H1 (cell line): ENCODE results near the gene CACNA1D. TPM values are rescaled to one million over a fixed set of nuclear protein-coding genes. Genes with fewer than 3 reads are reported as not detected.

Source experiments
- CTCF ChIA-PET: fragments of 300-600 bp; sonication (Branson Sonifier 250); formaldehyde crosslinking; loops from one replicate; lab custom pipeline; 2021; ENCODE audit not compliant: partially characterized antibody; lab: Charles Lee
- POLR2A ChIA-PET: fragments of 300-600 bp; sonication (Branson Sonifier 250); formaldehyde crosslinking; loops from one replicate; lab custom pipeline; 2021; ENCODE audit warnings: inconsistent platforms; ENCODE audit not compliant: partially characterized antibody; lab: Charles Lee
- DNase-seq, 2 experiments: peaks; one replicate each; pipeline versions ENCODE4 v3.0.0 to v3.0.0-alpha.2; 2010 to 2022; ENCODE audit warnings: low spot score in 2 of 2, low read depth in 1 of 2, mixed read lengths in 1 of 2
- FAIRE-seq: peaks from 2 replicates; lab custom pipeline; 2011; peaks lifted over from hg19 to GRCh38; lab: Jason Lieb, UNC
- H2AFZ ChIP-seq: 2 replicates; pipeline ENCODE4 v1.8.1; 2012; ENCODE audit warnings: low read length, inconsistent platforms
- H2AK5ac ChIP-seq: 2 replicates; pipeline ENCODE4 v1.6.1; 2013; ENCODE audit warnings: low read depth, low read length
- H2BK120ac ChIP-seq: replicated peaks from 2 replicates; pipeline ENCODE3; 2013; ENCODE audit warnings: low read depth, low read length, inconsistent platforms
- H2BK12ac ChIP-seq: 2 replicates; pipeline ENCODE4 v1.6.1; 2013; ENCODE audit warnings: low read depth, low read length
- H2BK15ac ChIP-seq: 2 replicates; pipeline ENCODE4 v1.6.1; 2013; ENCODE audit warnings: low read length
- H2BK20ac ChIP-seq: 2 replicates; pipeline ENCODE4 v1.6.1; 2013; ENCODE audit warnings: low read length
- H2BK5ac ChIP-seq: 2 replicates; pipeline ENCODE4 v1.6.1; 2013; ENCODE audit warnings: low read depth, low read length
- H3K14ac ChIP-seq: 2 replicates; pipeline ENCODE4 v1.6.1; 2013; ENCODE audit warnings: inconsistent platforms; ENCODE audit not compliant: insufficient read length
- H3K18ac ChIP-seq: 2 replicates; pipeline ENCODE4 v1.6.1; 2013; ENCODE audit warnings: low read length; ENCODE audit errors: extremely low read depth
- H3K23ac ChIP-seq: 2 replicates; pipeline ENCODE4 v1.6.1; 2013; ENCODE audit warnings: inconsistent platforms; ENCODE audit not compliant: insufficient read length
- H3K23me2 ChIP-seq: 2 replicates; pipeline ENCODE4 v1.6.1; 2013; ENCODE audit warnings: low read depth, low read length
- H3K27ac ChIP-seq: 2 replicates; pipeline ENCODE4 v1.6.1; 2011; ENCODE audit warnings: low read depth, low read length, inconsistent platforms
- H3K27me3 ChIP-seq, 4 experiments: replicated peaks in 1 of 4; 1 replicate in 1 of 4; 2 replicates in 3 of 4; pipeline versions ENCODE4 v1.6.1 to v1.8.1; 2011 to 2013; ENCODE audit warnings: low read length in 3 of 4, mild to moderate bottlenecking in 3 of 4, inconsistent platforms in 2 of 4, mixed read lengths in 2 of 4, moderate library complexity in 1 of 4; ENCODE audit not compliant: control insufficient read depth in 3 of 4, insufficient read depth in 3 of 4; ENCODE audit errors: extremely low read depth in 1 of 4
- H3K36me3 ChIP-seq, 4 experiments: 2 replicates each; pipeline versions ENCODE4 v1.6.1 to v1.8.1; 2011 to 2013; ENCODE audit warnings: mild to moderate bottlenecking in 4 of 4, low read length in 3 of 4, moderate library complexity in 2 of 4, control low read depth in 1 of 4, inconsistent platforms in 1 of 4; ENCODE audit not compliant: insufficient read depth in 4 of 4, control insufficient read depth in 2 of 4
- H3K4ac ChIP-seq: replicated peaks from 2 replicates; pipeline ENCODE3; 2013; ENCODE audit warnings: low read length, low read depth, mixed read lengths, inconsistent platforms; ENCODE audit not compliant: insufficient read length
- H3K4me1 ChIP-seq, 4 experiments: replicated peaks in 1 of 4; 1 replicate in 1 of 4; 2 replicates in 3 of 4; pipeline versions ENCODE4 v1.6.1 to v1.8.1; 2011 to 2013; ENCODE audit warnings: low read length in 3 of 4, inconsistent platforms in 2 of 4, mixed read lengths in 1 of 4; ENCODE audit not compliant: insufficient read depth in 4 of 4, control insufficient read depth in 3 of 4
- H3K4me2 ChIP-seq, 2 experiments: 2 replicates each; pipeline versions ENCODE4 v1.6.1 to v1.8.1; 2011 to 2013; ENCODE audit warnings: low read depth in 2 of 2, low read length in 2 of 2, control low read depth in 1 of 2, inconsistent platforms in 1 of 2, mild to moderate bottlenecking in 1 of 2; ENCODE audit not compliant: insufficient read depth in 1 of 2
- H3K4me3 ChIP-seq, 4 experiments: fragments of 200-600, 300-600 bp in 1 of 4; sonication (generic), shearing (Covaris generic), sonication (Bioruptor Twin) in 1 of 4; 2 replicates each; pipeline versions ENCODE4 v1.5.1 to v1.8.1; 2011 to 2016; ENCODE audit warnings: low read length in 4 of 4, low read depth in 3 of 4, control low read depth in 2 of 4, inconsistent platforms in 2 of 4, mild to moderate bottlenecking in 2 of 4, mixed read lengths in 1 of 4, moderate library complexity in 1 of 4; ENCODE audit not compliant: insufficient read depth in 2 of 4; ENCODE audit errors: extremely low read depth in 1 of 4
- H3K56ac ChIP-seq: replicated peaks from 2 replicates; pipeline ENCODE3; 2013; ENCODE audit warnings: low read depth, mild to moderate bottlenecking, mixed read lengths, low read length, inconsistent platforms; ENCODE audit not compliant: insufficient read length
- H3K79me1 ChIP-seq: 2 replicates; pipeline ENCODE4 v1.6.1; 2013; ENCODE audit warnings: low read depth, low read length, control low read depth
- H3K79me2 ChIP-seq, 2 experiments: 2 replicates each; pipeline versions ENCODE4 v1.6.1 to v1.8.1; 2012 to 2013; ENCODE audit warnings: low read length in 2 of 2, mild to moderate bottlenecking in 2 of 2, inconsistent platforms in 1 of 2; ENCODE audit not compliant: insufficient read depth in 2 of 2, control insufficient read depth in 1 of 2
- H3K9ac ChIP-seq, 4 experiments: replicated peaks in 1 of 4; 1 replicate in 1 of 4; 2 replicates in 3 of 4; pipeline versions ENCODE4 v1.6.1 to v1.8.1; 2011 to 2013; ENCODE audit warnings: low read depth in 3 of 4, low read length in 3 of 4, control low read depth in 2 of 4, mild to moderate bottlenecking in 2 of 4, moderate library complexity in 2 of 4, inconsistent platforms in 1 of 4; ENCODE audit errors: extremely low read depth in 1 of 4
- H3K9me3 ChIP-seq, 2 experiments: 2 replicates each; pipeline versions ENCODE4 v1.6.1 to v1.8.1; 2012 to 2013; ENCODE audit warnings: mild to moderate bottlenecking in 2 of 2, moderate library complexity in 2 of 2, control low read depth in 1 of 2, inconsistent platforms in 1 of 2, low read depth in 1 of 2, low read length in 1 of 2, mixed read lengths in 1 of 2; ENCODE audit not compliant: insufficient read depth in 2 of 2
- H4K20me1 ChIP-seq, 2 experiments: replicated peaks in 1 of 2; 2 replicates each; pipeline versions ENCODE3 to v1.8.1; 2011 to 2013; ENCODE audit warnings: inconsistent platforms in 2 of 2, low read length in 2 of 2, mild to moderate bottlenecking in 1 of 2; ENCODE audit not compliant: insufficient read depth in 2 of 2, control insufficient read depth in 1 of 2
- H4K5ac ChIP-seq: 2 replicates; pipeline ENCODE4 v1.6.1; 2013; ENCODE audit warnings: low read length, low read depth, mixed read lengths, inconsistent platforms; ENCODE audit not compliant: insufficient read length
- H4K8ac ChIP-seq: 2 replicates; pipeline ENCODE4 v1.8.0; 2013; ENCODE audit warnings: mild to moderate bottlenecking, moderate library complexity, low read length, inconsistent platforms; ENCODE audit not compliant: insufficient read depth; ENCODE audit errors: extremely low read depth
- H4K91ac ChIP-seq: replicated peaks from 2 replicates; pipeline ENCODE3; 2013; ENCODE audit warnings: low read length, mixed read lengths, inconsistent platforms; ENCODE audit not compliant: insufficient read length
- BACH1 ChIP-seq: IDR thresholded peaks from 2 replicates; pipeline ENCODE4 v1.6.1; 2012; ENCODE audit warnings: low read length, improper control_type of control experiment
- BCL11A ChIP-seq, 2 experiments: IDR thresholded peaks; one replicate each; pipeline ENCODE4 v1.6.1; 2011; ENCODE audit warnings: low read depth in 2 of 2, low read length in 2 of 2, mild to moderate bottlenecking in 2 of 2
- CEBPB ChIP-seq: IDR thresholded peaks from 2 replicates; pipeline ENCODE4 v1.6.1; 2012; ENCODE audit warnings: low read depth, low read length
- CHD1 ChIP-seq: IDR thresholded peaks from 2 replicates; pipeline ENCODE4 v1.6.1; 2012; ENCODE audit warnings: low read depth, low read length, improper control_type of control experiment
- CHD2 ChIP-seq: IDR thresholded peaks from 2 replicates; pipeline ENCODE4 v1.6.1; 2012; ENCODE audit warnings: low read length, improper control_type of control experiment
- POLR2AphosphoS5 ChIP-seq: IDR thresholded peaks from 2 replicates; pipeline ENCODE4 v1.6.1; 2011; ENCODE audit warnings: low read depth, low read length
- RFX5 ChIP-seq: IDR thresholded peaks from 2 replicates; pipeline ENCODE4 v1.6.1; 2011; ENCODE audit warnings: low read depth, low read length, improper control_type of control experiment, borderline replicate concordance
- SAP30 ChIP-seq: fragments of 300-600 bp; sonication (generic); IDR thresholded peaks from 2 replicates; pipeline ENCODE4 v1.7.1; 2012; ENCODE audit warnings: low read length, moderate library complexity, mild to moderate bottlenecking, inconsistent platforms; ENCODE audit not compliant: insufficient read depth, insufficient replicate concordance
- SP2 ChIP-seq: IDR thresholded peaks from 2 replicates; pipeline ENCODE4 v1.6.1; 2012; ENCODE audit warnings: mild to moderate bottlenecking, low read length, inconsistent platforms
- SRF ChIP-seq: IDR thresholded peaks from 2 replicates; pipeline ENCODE4 v1.6.1; 2011; ENCODE audit warnings: mild to moderate bottlenecking, low read depth, low read length, moderate library complexity
- SUZ12 ChIP-seq: fragments of 200-600 bp; sonication (generic); IDR thresholded peaks from 2 replicates; pipeline ENCODE4 v1.6.1; 2012; ENCODE audit warnings: mild to moderate bottlenecking, inconsistent platforms, low read length, moderate library complexity, mixed read lengths
- TEAD4 ChIP-seq: IDR thresholded peaks from 2 replicates; pipeline ENCODE4 v1.6.1; 2012; ENCODE audit warnings: low read depth, low read length, inconsistent platforms, mixed read lengths
- YY1 ChIP-seq: IDR thresholded peaks from 2 replicates; pipeline ENCODE4 v1.6.1; 2011; ENCODE audit warnings: low read depth, mild to moderate bottlenecking, low read length
- WGBS, 2 experiments: shearing (Covaris generic) in 1 of 2; methylation state at CpG; one replicate each; pipeline versions ENCODE4 v1.1.6 to v1.1.7; 2013 to 2015; ENCODE audit warnings: low lambda C conversion rate in 2 of 2, mixed read lengths in 2 of 2, inconsistent platforms in 1 of 2, low coverage in 1 of 2, missing lambda C conversion rate in 1 of 2; ENCODE audit not compliant: insufficient replicate concordance in 2 of 2, insufficient coverage in 1 of 2, insufficient read length in 1 of 2; ENCODE audit errors: extremely low coverage in 1 of 2, missing lambda C conversion rate in 1 of 2; 5-methylcytosine and 5-hydroxymethylcytosine counted together
- polyA plus RNA-seq, 7 experiments: library from polyadenylated mRNA; depleted of rRNA in 3 of 7; stranded (reverse) in 5 of 7; unstranded in 2 of 7; fragments of >200 nt in 5 of 7; fragments of 200-250 nt in 2 of 7; gene quantifications; 1 replicate in 5 of 7; 2 replicates in 1 of 7; 4 replicates in 1 of 7; pipeline versions ENCODE4 v1.2.1 to v1.2.3, GENCODE V29; 2011 to 2013; ENCODE audit warnings: missing spikeins in 2 of 7, mixed read lengths in 2 of 7
- total RNA-seq: library from RNA; stranded (reverse); fragmentation: NEBNext Ultra II Directional; extraction: Animal tissue kit (Norgen Biotek cat#: 25700); gene quantifications from 2 replicates; pipeline ENCODE4 v1.2.1, GENCODE V29; 2021
- TF ChIP-seq, protein P1 (sequence below), 3 experiments: IDR thresholded peaks; 1 replicate in 2 of 3; 2 replicates in 1 of 3; pipeline versions ENCODE4 v1.5.1 to v1.6.1; 2011; ENCODE audit warnings: low read length in 3 of 3, mild to moderate bottlenecking in 3 of 3, inconsistent platforms in 2 of 3, low read depth in 1 of 3, moderate library complexity in 1 of 3; ENCODE audit not compliant: insufficient read depth in 1 of 3; ENCODE audit errors: control extremely low read depth in 1 of 3

Gene CACNA1D
- total and polyA plus RNA-seq, 2 of the 8 experiments (the other 6 are each of a cell fraction or from before 2014, with no cell fraction given) = 2.0 to 2.9 TPM

GRCh38 chr3:53650424-53650823 is 156.0 kb downstream of the CACNA1D start:
- Histone ChIP-seq H3K4me1 (no peaks in the 10 kb centered on the region), H3K79me1 (no peaks in the 10 kb centered on the region), H2BK20ac (no peak overlapping the region), H3K23ac (no peak overlapping the region), H4K20me1 (no peaks in the 10 kb centered on the region), H3K18ac (no peak overlapping the region), H4K91ac (no peak overlapping the region), H3K9ac (no peak overlapping the region), H3K27me3 (no peaks in the 10 kb centered on the region; a peak in 2 of 7 replicates), H3K56ac (no peak overlapping the region), H2AFZ (no peak overlapping the region), H2BK15ac (no peak overlapping the region), H3K4me3 (no peak overlapping the region), H2AK5ac (no peak overlapping the region), H3K14ac (no peak overlapping the region), H2BK5ac (no peak overlapping the region), H3K79me2 (no peaks in the 10 kb centered on the region), H3K23me2 (no peaks in the 10 kb centered on the region), H4K5ac (no peak overlapping the region), H4K8ac (no peak overlapping the region), H2BK120ac (no peak overlapping the region), H3K36me3 (no peaks in the 10 kb centered on the region; a peak in 1 of 8 replicates), H3K27ac (no peak overlapping the region), H3K4ac (no peak overlapping the region), H3K4me2 (no peak overlapping the region), H3K9me3 (peaks cover 0 to 6% of the 10 kb centered on the region in 2 experiments; a peak in 2 of 4 replicates), H2BK12ac (no peak overlapping the region)
- FAIRE-seq = no peak
- DNase-seq = no peak
- ChIA-PET POLR2A (no interaction called here), CTCF (no interaction called here)
- 91% methylated on average over 5 of the region's 5 CpGs; no CpG with 5 or more reads in 1 of the 2 experiments for WGBS, 2 experiments
- TF ChIP-seq SP2 = no peak
- TF ChIP-seq CHD1 = no peak
- no peak for TF ChIP-seq RFX5
- TF ChIP-seq POLR2AphosphoS5 = no peak
- no peak for TF ChIP-seq SRF
- TF ChIP-seq YY1 = no peak
- TF ChIP-seq BCL11A (IDR thresholded peaks at IDR 0.05; ENCODE audit: low read depth in 2 of 2, low read length in 2 of 2) = no peak
- no peak for TF ChIP-seq SUZ12
- TF ChIP-seq BACH1 = no peak
- TF ChIP-seq TEAD4 = no peak
- no peak for TF ChIP-seq SAP30
- TF ChIP-seq, protein P1, sequence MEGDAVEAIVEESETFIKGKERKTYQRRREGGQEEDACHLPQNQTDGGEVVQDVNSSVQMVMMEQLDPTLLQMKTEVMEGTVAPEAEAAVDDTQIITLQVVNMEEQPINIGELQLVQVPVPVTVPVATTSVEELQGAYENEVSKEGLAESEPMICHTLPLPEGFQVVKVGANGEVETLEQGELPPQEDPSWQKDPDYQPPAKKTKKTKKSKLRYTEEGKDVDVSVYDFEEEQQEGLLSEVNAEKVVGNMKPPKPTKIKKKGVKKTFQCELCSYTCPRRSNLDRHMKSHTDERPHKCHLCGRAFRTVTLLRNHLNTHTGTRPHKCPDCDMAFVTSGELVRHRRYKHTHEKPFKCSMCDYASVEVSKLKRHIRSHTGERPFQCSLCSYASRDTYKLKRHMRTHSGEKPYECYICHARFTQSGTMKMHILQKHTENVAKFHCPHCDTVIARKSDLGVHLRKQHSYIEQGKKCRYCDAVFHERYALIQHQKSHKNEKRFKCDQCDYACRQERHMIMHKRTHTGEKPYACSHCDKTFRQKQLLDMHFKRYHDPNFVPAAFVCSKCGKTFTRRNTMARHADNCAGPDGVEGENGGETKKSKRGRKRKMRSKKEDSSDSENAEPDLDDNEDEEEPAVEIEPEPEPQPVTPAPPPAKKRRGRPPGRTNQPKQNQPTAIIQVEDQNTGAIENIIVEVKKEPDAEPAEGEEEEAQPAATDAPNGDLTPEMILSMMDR (IDR thresholded peaks at IDR 0.05; ENCODE audit: control extremely low read depth in 1 of 3, insufficient read depth in 1 of 3, low read depth in 1 of 3, low read length in 3 of 3) = no peak
- TF ChIP-seq CHD2 = no peak
- TF ChIP-seq CEBPB = no peak
